Measurements from ENCODE around the gene JUNB.

JUNB gene

DNA sequence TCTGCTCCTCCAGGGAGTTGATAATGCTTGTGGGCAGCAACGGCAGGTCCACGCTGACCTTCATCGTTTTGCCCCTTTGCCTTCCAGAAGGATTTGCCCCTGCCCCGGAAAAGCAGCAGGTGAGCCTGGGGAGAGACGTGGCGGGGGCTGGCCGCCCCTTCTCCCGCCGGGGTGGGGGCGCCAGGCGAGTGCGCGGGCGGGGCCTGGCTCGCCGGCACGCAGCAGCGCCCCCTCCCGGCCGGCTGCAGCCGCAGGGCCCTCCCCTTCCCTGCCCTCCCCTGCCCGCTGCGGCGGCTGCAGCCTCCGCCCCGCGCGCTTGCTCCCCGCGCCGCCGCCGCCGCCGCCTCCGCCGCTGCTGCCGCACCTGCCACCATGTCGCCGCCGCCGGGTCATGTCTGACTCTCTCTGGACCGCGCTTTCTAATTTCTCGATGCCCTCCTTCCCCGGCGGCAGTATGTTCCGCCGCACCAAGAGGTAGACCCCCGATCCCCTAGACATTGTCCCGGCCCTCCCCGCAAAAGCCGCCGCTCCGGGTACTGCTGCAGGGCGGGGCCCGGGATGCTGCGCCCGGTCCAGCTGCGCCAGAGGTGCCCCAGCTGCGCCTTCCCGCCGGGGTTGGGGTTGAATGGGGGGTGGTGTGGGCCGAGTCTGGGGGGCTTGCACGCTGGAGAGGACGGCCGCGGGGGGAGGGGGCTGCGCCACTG, 47.0 kb downstream of the JUNB start, which contains the start of gene MAST1:
TSS of gene MAST1 (plus strand) at position 334 of the 704 bp plus-strand sequence. CDS start at position 392, 58 bp downstream.
- intact Hi-C loops (cut with DNase I), result no loop called here
- DNase-seq, result peak; percentile 32 to 95 (median 64)

DNA sequence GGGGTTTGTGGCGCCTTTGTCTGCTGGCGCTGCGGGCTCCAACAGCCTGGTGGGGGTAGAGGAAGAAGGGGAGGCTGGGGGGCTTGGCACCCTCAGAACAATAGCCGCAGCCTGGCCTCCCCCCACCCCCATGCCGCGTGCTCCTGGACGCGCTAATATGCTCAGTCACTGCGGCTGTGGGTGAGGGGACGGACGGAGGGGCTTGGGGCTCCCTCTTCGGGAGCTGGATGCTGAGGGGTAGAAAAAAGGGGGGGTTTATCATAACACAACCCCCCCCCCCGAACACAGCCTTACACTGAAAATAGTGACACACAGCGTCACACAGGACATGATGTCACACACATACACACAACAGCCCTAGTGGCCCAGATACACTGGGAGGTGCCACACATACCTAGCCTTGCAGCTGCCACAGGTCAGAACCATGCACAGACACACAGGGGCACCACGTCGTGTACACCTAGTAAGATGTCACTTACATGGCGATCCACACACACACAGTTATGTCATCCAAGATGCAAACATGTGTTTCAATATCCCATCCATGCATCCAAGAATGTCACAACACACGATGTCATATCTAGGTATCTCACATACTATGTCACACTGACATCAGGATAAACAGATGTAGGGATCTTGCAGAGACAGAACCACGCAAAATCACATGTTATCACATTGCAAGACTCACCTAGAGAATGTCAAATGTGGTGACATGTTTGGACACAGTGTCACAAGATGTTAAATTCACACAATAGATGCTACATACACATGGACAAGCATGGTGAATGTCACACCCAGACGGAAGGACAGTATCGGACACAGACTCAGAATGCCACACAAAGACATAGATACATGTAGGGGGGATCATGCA, 47.8 kb downstream of the JUNB start:
- peak in 3 of 10 donors; percentile 8 to 61 (median 22) for DNase-seq
- intact Hi-C loops (cut with DNase I), result no loop called here

DNA sequence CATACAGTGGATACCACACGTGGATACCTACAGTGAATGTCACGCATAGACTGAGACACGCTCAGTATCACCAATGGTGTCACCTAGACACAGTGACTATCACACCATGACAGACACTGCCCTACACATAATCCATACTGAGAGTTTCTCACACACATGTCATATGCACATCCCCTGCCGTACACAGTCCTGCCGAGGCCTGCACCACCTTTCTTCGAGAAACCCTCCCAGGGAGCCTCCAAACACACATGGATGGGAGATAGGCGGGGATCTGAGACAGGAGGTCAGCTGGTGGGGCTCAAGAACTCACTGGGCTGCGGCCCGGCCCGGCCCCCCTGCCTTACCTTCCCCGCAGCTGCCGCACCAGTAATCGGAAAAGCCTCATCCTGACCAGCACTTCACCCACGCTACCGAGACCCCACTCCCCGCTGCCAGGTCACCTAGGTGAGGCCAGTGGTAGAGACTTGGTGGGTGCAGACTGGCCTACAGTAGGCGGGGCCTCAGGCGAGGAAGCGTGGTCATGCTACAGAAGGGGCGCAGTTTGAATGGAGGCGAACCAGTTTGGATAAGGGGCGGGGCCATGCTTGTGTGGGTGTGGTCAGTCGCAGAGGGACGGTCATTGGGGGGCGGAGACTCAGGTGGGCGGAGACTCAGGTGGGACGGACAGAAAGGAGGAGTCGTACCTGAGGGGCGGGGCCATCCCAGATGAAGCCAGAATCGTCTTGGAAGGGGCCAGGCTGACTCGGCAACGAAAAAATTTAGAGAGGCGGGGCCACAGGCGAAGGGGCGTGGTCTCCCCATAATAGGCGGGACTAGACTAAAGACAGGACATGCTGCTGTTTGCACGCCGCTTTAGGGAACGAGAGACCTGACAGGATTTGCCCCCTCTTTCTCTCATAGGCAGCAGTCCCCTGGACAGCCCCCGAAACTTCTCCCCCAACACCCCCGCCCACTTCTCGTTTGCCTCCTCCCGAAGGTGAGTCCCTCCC, 49.1 kb downstream of the JUNB start:
- DNase-seq, result peak in 8 of 10 donors; percentile 44 to 95 (median 68)
- intact Hi-C loops (cut with DNase I), result no loop called here

DNA sequence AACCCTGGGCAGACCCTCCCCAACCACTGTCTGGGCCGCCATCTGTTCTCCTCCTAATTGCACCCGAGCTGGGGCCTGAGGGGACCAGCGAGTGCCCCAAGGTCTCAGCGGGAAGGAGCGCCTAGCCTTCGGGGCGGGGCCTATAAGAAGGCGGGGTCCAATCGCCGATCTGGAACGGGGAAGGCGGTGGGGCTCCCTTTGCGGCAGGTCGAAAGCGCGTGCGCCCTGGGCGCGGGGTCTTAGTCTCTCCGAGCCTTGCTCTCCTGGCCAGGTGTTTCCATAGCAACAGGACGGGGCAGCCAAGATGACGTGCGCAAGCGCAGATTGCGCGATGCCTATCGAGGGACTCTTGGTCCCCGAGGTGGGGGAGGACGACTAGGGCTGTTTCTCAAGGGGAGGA, 49.8 kb downstream of the JUNB start:
- intact Hi-C loops (cut with DNase I), result no loop called here
- peak in 7 of 10 donors; percentile 19 to 93 (median 60) for DNase-seq

DNA sequence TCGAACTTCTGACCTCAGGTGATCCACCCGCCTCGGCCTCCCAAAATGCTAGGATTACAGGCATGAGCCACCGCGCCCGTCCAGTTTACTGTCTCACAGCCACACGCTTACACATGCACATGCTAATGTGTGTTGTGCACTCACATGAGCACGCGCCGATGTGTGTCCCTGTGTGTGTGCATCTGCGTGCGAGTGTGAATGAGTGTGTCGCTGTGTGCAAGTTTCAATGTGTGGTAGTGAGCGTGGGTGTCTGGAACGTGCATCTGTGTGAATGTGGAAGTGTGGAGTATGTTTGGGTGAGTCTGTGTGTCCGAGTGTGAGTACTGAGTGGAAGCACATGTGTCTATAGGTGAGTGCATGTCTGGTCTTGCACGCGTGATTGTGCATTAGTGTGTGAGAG, 51.2 kb downstream of the JUNB start:
- DNase-seq, result peak in 1 of 10 donors; percentile 16
- intact Hi-C loops (cut with DNase I), result no loop called here
